SK-N-SH treated with all-trans-retinoic acid at 6 μM for 48 hours (cell line): Measurements from ENCODE around the gene C5AR1.

ENCODE experiments used
- CREB5 ChIP-seq: fragments of 250-450 bp; sonication (Bioruptor Pico); IDR thresholded peaks from 2 replicates; pipeline ENCODE4 v1.5.1; 2020; ENCODE audit warnings: low read depth, mild to moderate bottlenecking, moderate library complexity
- CSDC2 ChIP-seq: fragments of 250-450 bp; sonication (Bioruptor Pico); IDR thresholded peaks from 2 replicates; pipeline ENCODE4 v1.5.0; 2020; ENCODE audit warnings: mild to moderate bottlenecking, moderate library complexity
- CSRNP3 ChIP-seq: fragments of 250-450 bp; sonication (Bioruptor Pico); IDR thresholded peaks from 2 replicates; pipeline ENCODE4 v1.5.1; 2021; ENCODE audit warnings: mild to moderate bottlenecking, moderate library complexity
- OSR1 ChIP-seq: fragments of 250-450 bp; sonication (Bioruptor Pico); IDR thresholded peaks from 2 replicates; pipeline ENCODE4 v1.8.0; 2022; ENCODE audit warnings: moderate library complexity, mild to moderate bottlenecking, inconsistent platforms
- SNAI2 ChIP-seq: fragments of 250-450 bp; sonication (Bioruptor Pico); IDR thresholded peaks from 2 replicates; pipeline ENCODE4 v1.5.0; 2020; ENCODE audit warnings: mild to moderate bottlenecking, moderate library complexity
- ZFP3 ChIP-seq: fragments of 250-450 bp; sonication (Bioruptor Pico); IDR thresholded peaks from 2 replicates; pipeline ENCODE4 v1.5.0; 2020; ENCODE audit warnings: mild to moderate bottlenecking, moderate library complexity
- ZNF8 ChIP-seq: fragments of 450-650 bp; formaldehyde crosslinking; IDR thresholded peaks from 2 replicates; pipeline ENCODE4 v1.5.0; 2020; ENCODE audit warnings: mild to moderate bottlenecking, moderate library complexity

- TF ChIP-seq ZFP3 (CRISPR knock-in tag): no peak
- no peak for TF ChIP-seq CREB5
- no peak for TF ChIP-seq CSDC2 (CRISPR knock-in tag)
- TF ChIP-seq CSRNP3: no peak
- no peak for TF ChIP-seq SNAI2 (CRISPR knock-in tag)
- TF ChIP-seq OSR1 (CRISPR knock-in tag): no peak
- no peak for TF ChIP-seq ZNF8 (CRISPR knock-in tag)
Measured at GRCh38 chr19:47302249-47302648, 7.4 kb upstream of the C5AR1 start.
